Spleen (tissue), 7 donors: ENCODE data around the gene MGMT.

Experiments
- POLR2A ChIP-seq, 3 donors: fragments of 450-650 bp; IDR thresholded peaks; one replicate each; pipeline ENCODE4 v1.5.1; 2017; ENCODE audit warnings: antibody characterized with exemption in 3 of 3, mild to moderate bottlenecking in 1 of 3
- POLR2AphosphoS5 ChIP-seq, 3 donors: sonication (generic); formaldehyde crosslinking; IDR thresholded peaks; one replicate each; pipeline ENCODE4 v1.5.1; 2017; ENCODE audit warnings: antibody characterized with exemption in 3 of 3
- TF ChIP-seq, protein P1 (sequence below), 11 experiments: fragments of 200-600 bp in 7 of 11; fragments of 450-650 bp in 4 of 11; sonication (generic) in 4 of 11; IDR thresholded peaks in 8 of 11; conservative IDR thresholded peaks in 3 of 11; 1 replicate in 7 of 11; 2 replicates in 4 of 11; pipeline versions ENCODE4 v1.4.0 to v1.8.0; 2016 to 2021; ENCODE audit warnings: antibody characterized with exemption in 11 of 11, inconsistent platforms in 4 of 11, mild to moderate bottlenecking in 1 of 11
- donor health status: DM: no; HTN: no; CAD: no; lungs with moderate emphysema.
- donor health status: DM: no; HTN: no; CAD: no.
- donor health status: DM: no; HTN: no; CAD: no.

DNA sequence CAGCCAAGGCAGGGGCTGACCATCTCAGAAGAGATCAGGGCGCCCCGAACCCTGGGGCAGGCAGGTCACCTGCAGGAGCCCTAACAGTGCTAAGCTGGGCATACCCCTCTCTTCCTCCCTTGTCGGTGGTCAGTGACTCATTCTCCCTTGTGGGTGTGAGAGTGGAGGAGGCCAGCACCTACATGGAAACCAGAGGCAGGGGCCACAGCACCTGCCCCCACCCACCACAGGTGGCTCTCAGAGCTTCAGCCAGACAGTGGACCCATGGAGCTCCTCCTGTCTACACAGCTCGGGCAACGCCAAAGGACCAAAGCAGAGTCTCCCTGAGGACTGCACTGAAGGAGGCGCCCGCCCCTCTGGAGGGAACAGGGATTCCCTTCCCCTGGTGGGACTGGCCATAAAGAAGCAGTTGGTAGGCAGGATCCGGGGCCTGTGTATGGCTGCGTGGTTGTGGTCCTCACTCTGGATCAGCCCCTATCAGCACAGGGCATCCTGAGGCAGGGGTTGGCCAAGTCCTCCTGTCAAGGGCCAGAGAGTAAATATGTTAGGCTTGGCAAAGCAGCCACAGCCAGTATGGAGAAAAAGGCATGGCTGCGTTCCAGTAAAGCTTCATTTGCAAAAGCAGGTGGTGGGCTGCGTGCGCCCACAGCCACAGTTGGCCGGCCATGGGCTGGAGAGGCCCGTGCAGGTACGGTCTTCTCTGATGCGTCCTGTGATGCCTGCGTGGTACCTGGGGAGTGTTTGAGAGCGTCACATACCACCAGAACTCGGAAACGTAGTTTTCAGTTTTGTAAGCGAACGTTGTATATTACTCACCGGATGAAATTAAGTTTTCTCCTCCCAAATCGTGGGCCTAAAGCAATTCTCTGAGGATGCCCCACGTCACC lies 298.9 kb downstream of the MGMT start:
- TF ChIP-seq, protein P1, sequence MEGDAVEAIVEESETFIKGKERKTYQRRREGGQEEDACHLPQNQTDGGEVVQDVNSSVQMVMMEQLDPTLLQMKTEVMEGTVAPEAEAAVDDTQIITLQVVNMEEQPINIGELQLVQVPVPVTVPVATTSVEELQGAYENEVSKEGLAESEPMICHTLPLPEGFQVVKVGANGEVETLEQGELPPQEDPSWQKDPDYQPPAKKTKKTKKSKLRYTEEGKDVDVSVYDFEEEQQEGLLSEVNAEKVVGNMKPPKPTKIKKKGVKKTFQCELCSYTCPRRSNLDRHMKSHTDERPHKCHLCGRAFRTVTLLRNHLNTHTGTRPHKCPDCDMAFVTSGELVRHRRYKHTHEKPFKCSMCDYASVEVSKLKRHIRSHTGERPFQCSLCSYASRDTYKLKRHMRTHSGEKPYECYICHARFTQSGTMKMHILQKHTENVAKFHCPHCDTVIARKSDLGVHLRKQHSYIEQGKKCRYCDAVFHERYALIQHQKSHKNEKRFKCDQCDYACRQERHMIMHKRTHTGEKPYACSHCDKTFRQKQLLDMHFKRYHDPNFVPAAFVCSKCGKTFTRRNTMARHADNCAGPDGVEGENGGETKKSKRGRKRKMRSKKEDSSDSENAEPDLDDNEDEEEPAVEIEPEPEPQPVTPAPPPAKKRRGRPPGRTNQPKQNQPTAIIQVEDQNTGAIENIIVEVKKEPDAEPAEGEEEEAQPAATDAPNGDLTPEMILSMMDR (IDR thresholded peaks at IDR 0.05 in 8 of 11, conservative IDR thresholded peaks at IDR 0.05 in 3 of 11): no peak
- TF ChIP-seq POLR2A (IDR thresholded peaks at IDR 0.05) (no peak), POLR2AphosphoS5 (IDR thresholded peaks at IDR 0.05) (no peak)
